ENCODE measurements around the gene KIAA2012.

DNA sequence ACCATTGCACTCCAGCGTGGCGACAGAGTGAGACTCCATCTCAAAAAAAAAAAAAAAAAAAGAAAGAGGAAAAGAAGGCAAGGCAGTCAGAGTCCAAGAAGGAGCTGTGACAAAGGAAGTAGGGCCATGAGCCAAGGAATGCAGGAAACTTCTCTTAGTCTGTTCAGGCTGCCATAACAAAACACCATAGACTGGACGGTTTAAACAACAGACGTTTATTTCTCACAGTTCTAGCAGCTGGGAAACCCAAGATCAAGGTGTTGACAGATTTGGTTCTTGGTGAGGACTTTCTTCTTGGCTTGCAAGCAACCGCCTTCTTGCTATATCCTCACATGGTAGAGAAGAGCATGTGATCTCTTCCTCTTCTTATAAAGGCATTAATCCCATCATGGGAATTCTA is 178.4 kb downstream of the KIAA2012 start:
- TF ChIP-seq EP300 (IDR thresholded peaks at IDR 0.05) (no peak), CTCF (IDR thresholded peaks at IDR 0.05) (no peak), POLR2A (IDR thresholded peaks at IDR 0.05) (no peak)
